Activated naive CD8-positive, alpha-beta T cell treated with anti-CD3 and anti-CD28 coated beads, Interleukin-2, amount 10 ng/mL, durations not matched to agents 7 days and 5 days (primary cell): Measurements from ENCODE around the gene ST13. TPM values are rescaled to one million over a fixed set of nuclear protein-coding genes. Genes with fewer than 3 reads are reported as not detected.
"Not testable (repeated sequence)": the region's sequence is repeated elsewhere in the genome, so short reads cannot be mapped to it uniquely, and the experiment has no call there.

ENCODE experiments used
- ATAC-seq: fragments of 150-1000 bp; cut with Tn5 transposase; one replicate; pipeline ENCODE4 v1.10.0; 2021; ENCODE audit warnings: low read depth, moderate library complexity
- POLR2A ChIA-PET: fragments of 350-600 bp; sonication (Branson Sonifier 250); formaldehyde crosslinking; loops from one replicate; lab custom pipeline; 2021; ENCODE audit warnings: antibody characterized with exemption; lab: Charles Lee
- DNase-seq: peaks from one replicate; pipeline ENCODE4 v3.0.0; 2021
- H3K27ac Mint-ChIP-seq: one replicate; pipeline ENCODE4 v1.8.0; 2022; ENCODE audit warnings: mild to moderate bottlenecking, mixed read lengths
- H3K27me3 Mint-ChIP-seq: one replicate; pipeline ENCODE4 v1.8.0; 2022; ENCODE audit warnings: mild to moderate bottlenecking, moderate library complexity, mixed read lengths
- H3K36me3 Mint-ChIP-seq: one replicate; pipeline ENCODE4 v1.8.0; 2021; ENCODE audit warnings: mild to moderate bottlenecking, mixed read lengths
- H3K4me1 Mint-ChIP-seq: one replicate; pipeline ENCODE4 v1.8.0; 2021; ENCODE audit warnings: mixed read lengths
- H3K4me3 Mint-ChIP-seq: one replicate; pipeline ENCODE4 v1.8.0; 2022; ENCODE audit warnings: mild to moderate bottlenecking, moderate library complexity, mixed read lengths
- H3K9me3 Mint-ChIP-seq: one replicate; pipeline ENCODE4 v1.8.0; 2021; ENCODE audit warnings: mixed read lengths
- total RNA-seq, 2 experiments: library from RNA; stranded (reverse); gene quantifications; one replicate each; pipeline ENCODE4 v1.2.3, GENCODE V29; 2021

The ST13 gene
- total RNA-seq, 2 experiments from 2014 or later: 131 to 138 TPM

GRCh38 chr22:40862013-40862412 lies 5.6 kb upstream of the ST13 start, which contains the start of gene DNAJB7:
DNAJB7 (minus strand) TSS chr22:40862113; CDS start chr22:40861994, 119 bp downstream.
- Mint-ChIP-seq H3K4me1 (peaks cover 17% of the 10 kb centered on the region), H3K36me3 (peaks cover 8% of the 10 kb centered on the region), H3K9me3 (no peaks in the 10 kb centered on the region), H3K4me3 (no peak within 1 kb of the TSS), H3K27ac (peak within 1 kb of the TSS; percentile 30), H3K27me3 (no peaks in the 10 kb centered on the region)
- ATAC-seq (no peak), DNase-seq (no peak)
- POLR2A ChIA-PET: no interaction called here

GRCh38 chr22:40857309-40857855 lies 943 bp upstream of the ST13 start:
- Mint-ChIP-seq H3K9me3 (no peaks in the 10 kb centered on the region), H3K27ac (peak overlapping the region; percentile 100), H3K27me3 (no peaks in the 10 kb centered on the region), H3K4me3 (peak overlapping the region; percentile 99), H3K4me1 (peaks cover 35% of the 10 kb centered on the region), H3K36me3 (peaks cover 9% of the 10 kb centered on the region)
- DNase-seq: no peak
- POLR2A ChIA-PET: interaction anchor here (0.6 to 2.2 kb wide), 14 partner anchors 10 to 589 kb away, joined by 3 to 11 read pairs (median 5); partner anchors contain the start of genes MRTFA, RANGAP1, RBX1 and SLC25A17
- no peak for ATAC-seq

GRCh38 chr22:40855979-40856512 lies 393 bp downstream of the ST13 start:
- ATAC-seq: peak; percentile 10
- no peaks in the 10 kb centered on the region for H3K27me3 Mint-ChIP-seq
- H3K36me3 Mint-ChIP-seq: peaks cover 5% of the 10 kb centered on the region
- POLR2A ChIA-PET: interaction anchor here (0.6 to 2.2 kb wide), 18 partner anchors 11 to 593 kb away, joined by 3 to 11 read pairs (median 4); partner anchors contain the start of genes RANGAP1, RBX1 and SLC25A17
- H3K9me3 Mint-ChIP-seq: no peaks in the 10 kb centered on the region
- DNase-seq: no peak
- peaks cover 42% of the 10 kb centered on the region for H3K4me1 Mint-ChIP-seq
- H3K27ac Mint-ChIP-seq: peak overlapping the region; percentile 100
- H3K4me3 Mint-ChIP-seq: peak overlapping the region; percentile 99

GRCh38 chr22:40855071-40855978 lies 1.1 kb downstream of the ST13 start:
- peaks cover 3% of the 10 kb centered on the region for H3K36me3 Mint-ChIP-seq
- no peak for ATAC-seq
- peak overlapping the region; percentile 72 for H3K27ac Mint-ChIP-seq
- peaks cover 42% of the 10 kb centered on the region for H3K4me1 Mint-ChIP-seq
- H3K9me3 Mint-ChIP-seq: no peaks in the 10 kb centered on the region
- H3K27me3 Mint-ChIP-seq: no peaks in the 10 kb centered on the region
- DNase-seq: no peak
- peak overlapping the region; percentile 99 for H3K4me3 Mint-ChIP-seq
- POLR2A ChIA-PET: interaction anchor here (0.6 to 1.7 kb wide), 5 partner anchors 37 to 593 kb away, joined by 3 to 10 read pairs (median 5); partner anchors contain the start of gene SLC25A17

GRCh38 chr22:40853961-40854360 lies 2.5 kb downstream of the ST13 start:
- DNase-seq: no peak
- H3K4me3 Mint-ChIP-seq: peak overlapping the region; percentile 38
- POLR2A ChIA-PET: interaction anchor here (1.1 kb wide), 1 partner anchor 432 kb away, joined by 3 read pairs; the partner anchor contains the start of gene RANGAP1
- peaks cover 38% of the 10 kb centered on the region for H3K4me1 Mint-ChIP-seq
- H3K27me3 Mint-ChIP-seq: no peaks in the 10 kb centered on the region
- H3K36me3 Mint-ChIP-seq: peaks cover 5% of the 10 kb centered on the region
- H3K27ac Mint-ChIP-seq: peak overlapping the region; percentile 56
- no peaks in the 10 kb centered on the region for H3K9me3 Mint-ChIP-seq
- no peak for ATAC-seq

GRCh38 chr22:40853333-40853732 lies 3.1 kb downstream of the ST13 start:
- no peak for DNase-seq
- no peak for ATAC-seq
- no peaks in the 10 kb centered on the region for H3K9me3 Mint-ChIP-seq
- peaks cover 5% of the 10 kb centered on the region for H3K36me3 Mint-ChIP-seq
- peak overlapping the region; percentile 23 for H3K27ac Mint-ChIP-seq
- peaks cover 37% of the 10 kb centered on the region for H3K4me1 Mint-ChIP-seq
- H3K27me3 Mint-ChIP-seq: no peaks in the 10 kb centered on the region
- POLR2A ChIA-PET: interaction anchor here (1.1 kb wide), 1 partner anchor 433 kb away, joined by 3 read pairs; the partner anchor contains the start of gene RANGAP1
- peak overlapping the region; percentile 38 for H3K4me3 Mint-ChIP-seq

GRCh38 chr22:40845816-40846215 lies 10.6 kb downstream of the ST13 start:
- ATAC-seq, DNase-seq, H3K4me1 Mint-ChIP-seq, H3K27me3 Mint-ChIP-seq, H3K27ac Mint-ChIP-seq, POLR2A ChIA-PET, H3K9me3 Mint-ChIP-seq, H3K4me3 Mint-ChIP-seq: not testable (repeated sequence)
- peaks cover 12% of the 10 kb centered on the region for H3K36me3 Mint-ChIP-seq

GRCh38 chr22:40844951-40845350 lies 11.5 kb downstream of the ST13 start:
- Mint-ChIP-seq H3K4me3 (no peak overlapping the region), H3K9me3 (no peaks in the 10 kb centered on the region), H3K27me3 (no peaks in the 10 kb centered on the region), H3K4me1 (peaks cover 2% of the 10 kb centered on the region), H3K27ac (no peak overlapping the region), H3K36me3 (peaks cover 11% of the 10 kb centered on the region)
- POLR2A ChIA-PET: no interaction called here
- DNase-seq: no peak
- ATAC-seq: no peak

- ATAC-seq (no peak), DNase-seq (no peak)
- no peak overlapping the region for H3K4me3 Mint-ChIP-seq
- POLR2A ChIA-PET: no interaction called here
- no peaks in the 10 kb centered on the region for H3K27me3 Mint-ChIP-seq
- H3K9me3 Mint-ChIP-seq: no peaks in the 10 kb centered on the region
- H3K27ac Mint-ChIP-seq: no peak overlapping the region
- peaks cover 6% of the 10 kb centered on the region for H3K4me1 Mint-ChIP-seq
- peaks cover 12% of the 10 kb centered on the region for H3K36me3 Mint-ChIP-seq
Observed at GRCh38 chr22:40838486-40838885, 18.0 kb downstream of the ST13 start.

GRCh38 chr22:40834619-40835018 lies 21.8 kb downstream of the ST13 start:
- Mint-ChIP-seq H3K9me3 (no peaks in the 10 kb centered on the region), H3K36me3 (peaks cover 13% of the 10 kb centered on the region), H3K27me3 (no peaks in the 10 kb centered on the region), H3K4me1 (peaks cover 8% of the 10 kb centered on the region), H3K4me3 (no peak overlapping the region), H3K27ac (no peak overlapping the region)
- ATAC-seq (no peak), DNase-seq (no peak)
- POLR2A ChIA-PET: no interaction called here

GRCh38 chr22:40829131-40829530 lies 27.3 kb downstream of the ST13 start:
- Mint-ChIP-seq H3K9me3 (no peaks in the 10 kb centered on the region), H3K4me1 (peaks cover 1% of the 10 kb centered on the region), H3K36me3 (peaks cover 17% of the 10 kb centered on the region), H3K27me3 (no peaks in the 10 kb centered on the region), H3K27ac (no peak overlapping the region), H3K4me3 (no peak overlapping the region)
- POLR2A ChIA-PET: no interaction called here
- DNase-seq: no peak
- no peak for ATAC-seq

- Mint-ChIP-seq H3K4me1 (no peaks in the 10 kb centered on the region), H3K27ac (no peak overlapping the region), H3K4me3 (no peak overlapping the region), H3K27me3 (no peaks in the 10 kb centered on the region), H3K9me3 (no peaks in the 10 kb centered on the region), H3K36me3 (peaks cover 14% of the 10 kb centered on the region)
- DNase-seq: no peak
- ATAC-seq: no peak
- POLR2A ChIA-PET: no interaction called here
Observed at GRCh38 chr22:40826984-40827741, 29.3 kb downstream of the ST13 start.

GRCh38 chr22:40826292-40826691 lies 30.1 kb downstream of the ST13 start:
- peaks cover 13% of the 10 kb centered on the region for H3K36me3 Mint-ChIP-seq
- H3K27me3 Mint-ChIP-seq, H3K4me1 Mint-ChIP-seq, H3K27ac Mint-ChIP-seq, POLR2A ChIA-PET, DNase-seq, ATAC-seq, H3K4me3 Mint-ChIP-seq, H3K9me3 Mint-ChIP-seq: not testable (repeated sequence)
